Measurements from ENCODE around the gene HES2. TPM values are rescaled to one million over a fixed set of nuclear protein-coding genes. Genes with fewer than 3 reads are reported as not detected.
"Not testable (repeated sequence)": the region's sequence is repeated elsewhere in the genome, so short reads cannot be mapped to it uniquely, and the experiment has no call there.

Gene HES2
- total and polyA plus RNA-seq, 2 donors (not counting 1 experiment from before 2014, with no cell fraction given) = 0.50 TPM; not detected in 1

- Histone ChIP-seq H3K79me2 (ENCODE audit: control insufficient read depth, insufficient read depth, low read length) (no peaks in the 10 kb centered on the region), H3K9me3 (ENCODE audit: control insufficient read depth, insufficient read depth, low read depth, low read length) (no peaks in the 10 kb centered on the region), H3K27me3 (ENCODE audit: control insufficient read depth, insufficient read depth, low read length) (peaks cover 2% of the 10 kb centered on the region), H3K27ac (ENCODE audit: insufficient read depth, low read length) (no peak overlapping the region), H2AFZ (ENCODE audit: low read length) (no peak overlapping the region), H3K4me3 (replicated peaks in 1 of 4; ENCODE audit: control extremely low read depth in 1 of 4, insufficient read depth in 1 of 4, low read depth in 3 of 4, low read length in 4 of 4) (no peak overlapping the region), H3K36me3 (ENCODE audit: control insufficient read depth, insufficient read depth, low read length) (no peaks in the 10 kb centered on the region), H4K20me1 (ENCODE audit: control insufficient read depth, extremely low read depth, insufficient read depth, low read length) (no peaks in the 10 kb centered on the region), H3K9ac (ENCODE audit: insufficient read depth, low read length) (no peak overlapping the region), H3K4me2 (ENCODE audit: extremely low read depth, insufficient read depth, low read length) (no peak overlapping the region), H3K4me1 (ENCODE audit: control insufficient read depth, extremely low read depth, insufficient read depth, low read length) (no peaks in the 10 kb centered on the region)
- DNase-seq (ENCODE audit: low read depth in 2 of 2) = no peak
- TF ChIP-seq EZH2 (IDR thresholded peaks at IDR 0.05; ENCODE audit: low read length, missing control alignments) = no peak
- no peak for TF ChIP-seq CTCF (conservative IDR thresholded peaks at IDR 0.05 in 1 of 2, IDR thresholded peaks at IDR 0.05 in 1 of 2; ENCODE audit: low read depth in 1 of 2, low read length in 2 of 2)
Observed at GRCh38 chr1:6435547-6435946, 15.8 kb upstream of the HES2 start.

GRCh38 chr1:6435129-6435528, 15.4 kb upstream of the HES2 start:
- H3K4me1 ChIP-seq (ENCODE audit: control insufficient read depth, extremely low read depth, insufficient read depth, low read length) = no peaks in the 10 kb centered on the region
- no peak for DNase-seq (ENCODE audit: low read depth in 2 of 2)
- no peaks in the 10 kb centered on the region for H3K79me2 ChIP-seq (ENCODE audit: control insufficient read depth, insufficient read depth, low read length)
- TF ChIP-seq EZH2 (IDR thresholded peaks at IDR 0.05; ENCODE audit: low read length, missing control alignments) (no peak), CTCF (conservative IDR thresholded peaks at IDR 0.05 in 1 of 2, IDR thresholded peaks at IDR 0.05 in 1 of 2; ENCODE audit: low read depth in 1 of 2, low read length in 2 of 2) (no peak)
- H3K9me3 ChIP-seq (ENCODE audit: control insufficient read depth, insufficient read depth, low read depth, low read length) = no peaks in the 10 kb centered on the region
- H3K27ac ChIP-seq (ENCODE audit: insufficient read depth, low read length) = no peak overlapping the region
- H2AFZ ChIP-seq (ENCODE audit: low read length) = no peak overlapping the region
- H3K27me3 ChIP-seq (ENCODE audit: control insufficient read depth, insufficient read depth, low read length) = peaks cover 5% of the 10 kb centered on the region
- H3K4me3 ChIP-seq (replicated peaks in 1 of 4; ENCODE audit: control extremely low read depth in 1 of 4, insufficient read depth in 1 of 4, low read depth in 3 of 4, low read length in 4 of 4) = no peak overlapping the region
- no peaks in the 10 kb centered on the region for H3K36me3 ChIP-seq (ENCODE audit: control insufficient read depth, insufficient read depth, low read length)
- no peaks in the 10 kb centered on the region for H4K20me1 ChIP-seq (ENCODE audit: control insufficient read depth, extremely low read depth, insufficient read depth, low read length)
- H3K9ac ChIP-seq (ENCODE audit: insufficient read depth, low read length) = no peak overlapping the region
- H3K4me2 ChIP-seq (ENCODE audit: extremely low read depth, insufficient read depth, low read length) = no peak overlapping the region

- H2AFZ ChIP-seq (ENCODE audit: low read length) = no peak overlapping the region
- TF ChIP-seq CTCF (conservative IDR thresholded peaks at IDR 0.05 in 1 of 2, IDR thresholded peaks at IDR 0.05 in 1 of 2; ENCODE audit: low read depth in 1 of 2, low read length in 2 of 2) (no peak), EZH2 (IDR thresholded peaks at IDR 0.05; ENCODE audit: low read length, missing control alignments) (no peak)
- H3K4me2 ChIP-seq (ENCODE audit: extremely low read depth, insufficient read depth, low read length) = no peak overlapping the region
- H3K27me3 ChIP-seq (ENCODE audit: control insufficient read depth, insufficient read depth, low read length) = peaks cover 5% of the 10 kb centered on the region
- H3K79me2 ChIP-seq (ENCODE audit: control insufficient read depth, insufficient read depth, low read length) = no peaks in the 10 kb centered on the region
- no peaks in the 10 kb centered on the region for H4K20me1 ChIP-seq (ENCODE audit: control insufficient read depth, extremely low read depth, insufficient read depth, low read length)
- H3K9ac ChIP-seq (ENCODE audit: insufficient read depth, low read length) = no peak overlapping the region
- no peaks in the 10 kb centered on the region for H3K36me3 ChIP-seq (ENCODE audit: control insufficient read depth, insufficient read depth, low read length)
- no peaks in the 10 kb centered on the region for H3K9me3 ChIP-seq (ENCODE audit: control insufficient read depth, insufficient read depth, low read depth, low read length)
- no peak overlapping the region for H3K27ac ChIP-seq (ENCODE audit: insufficient read depth, low read length)
- no peak overlapping the region for H3K4me3 ChIP-seq (replicated peaks in 1 of 4; ENCODE audit: control extremely low read depth in 1 of 4, insufficient read depth in 1 of 4, low read depth in 3 of 4, low read length in 4 of 4)
- no peak for DNase-seq (ENCODE audit: low read depth in 2 of 2)
- H3K4me1 ChIP-seq (ENCODE audit: control insufficient read depth, extremely low read depth, insufficient read depth, low read length) = no peaks in the 10 kb centered on the region
Observed at GRCh38 chr1:6434186-6434585, 14.5 kb upstream of the HES2 start.

DNA sequence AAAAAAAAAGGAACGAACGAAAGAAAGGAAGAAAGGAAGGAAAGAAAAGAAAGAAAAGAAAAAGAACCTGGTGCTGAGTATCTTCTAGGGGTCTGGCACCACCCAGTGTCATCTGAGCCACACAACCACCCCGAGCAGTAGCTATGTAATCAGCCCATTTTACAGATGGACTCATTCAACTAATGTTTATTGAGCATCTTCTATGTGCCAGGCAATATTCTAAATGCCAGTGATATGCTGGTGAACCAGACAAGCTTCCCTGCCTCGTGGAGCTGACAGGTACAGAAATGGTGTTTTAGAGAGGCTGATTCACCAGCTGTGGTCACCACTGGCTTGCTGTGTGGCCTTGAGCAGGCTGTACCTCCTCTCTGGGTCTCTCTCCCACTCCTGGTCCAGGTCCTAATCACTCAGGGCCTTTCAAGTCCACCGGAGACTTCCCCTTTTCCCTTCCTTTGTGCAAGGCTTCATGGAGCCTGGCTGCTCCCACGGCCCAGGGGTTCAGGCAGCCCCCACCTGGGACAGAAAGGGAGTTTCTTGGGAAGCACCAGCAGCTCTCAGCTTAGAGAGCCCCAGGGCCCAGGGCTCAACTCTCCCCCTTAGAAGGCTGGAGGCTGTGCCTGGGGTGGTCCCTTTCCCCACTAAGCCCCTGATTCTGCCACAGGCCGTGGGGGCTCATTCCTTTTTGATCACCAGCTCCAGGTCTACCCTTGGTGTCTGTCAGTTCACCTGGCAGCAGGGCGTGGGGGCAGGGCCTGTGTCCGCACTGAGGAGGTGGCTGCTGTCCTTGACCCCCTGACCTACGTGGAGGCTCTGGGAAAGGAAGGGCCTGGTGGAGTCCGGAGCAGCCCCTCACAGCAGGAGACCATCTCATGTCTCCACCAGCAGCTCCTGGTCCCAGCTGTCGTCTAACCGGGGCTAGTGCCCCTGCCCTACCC, 12.2 kb upstream of the HES2 start:
- not testable (repeated sequence) for H3K4me2 ChIP-seq (ENCODE audit: extremely low read depth, insufficient read depth, low read length); H3K4me1 ChIP-seq (ENCODE audit: control insufficient read depth, extremely low read depth, insufficient read depth, low read length); H3K27ac ChIP-seq (ENCODE audit: insufficient read depth, low read length); H3K79me2 ChIP-seq (ENCODE audit: control insufficient read depth, insufficient read depth, low read length); H3K27me3 ChIP-seq (ENCODE audit: control insufficient read depth, insufficient read depth, low read length); DNase-seq (ENCODE audit: low read depth in 2 of 2); H3K36me3 ChIP-seq (ENCODE audit: control insufficient read depth, insufficient read depth, low read length); H3K9ac ChIP-seq (ENCODE audit: insufficient read depth, low read length); H4K20me1 ChIP-seq (ENCODE audit: control insufficient read depth, extremely low read depth, insufficient read depth, low read length); H2AFZ ChIP-seq (ENCODE audit: low read length); H3K4me3 ChIP-seq (replicated peaks in 1 of 4; ENCODE audit: control extremely low read depth in 1 of 4, insufficient read depth in 1 of 4, low read depth in 3 of 4, low read length in 4 of 4); H3K9me3 ChIP-seq (ENCODE audit: control insufficient read depth, insufficient read depth, low read depth, low read length)

All from fibroblast of lung (primary cell).